Ammon's horn (tissue), 1 donor: Measurements from ENCODE around the gene ASB13.

Experiments used
- DNase-seq: peaks from one replicate; pipeline ENCODE4 v3.0.0-alpha.2; 2016; ENCODE audit warnings: low spot score

ASB13 gene

GRCh38 chr10:5669604-5670003 is 3.2 kb upstream of the ASB13 start:
- DNase-seq, result no peak

DNA sequence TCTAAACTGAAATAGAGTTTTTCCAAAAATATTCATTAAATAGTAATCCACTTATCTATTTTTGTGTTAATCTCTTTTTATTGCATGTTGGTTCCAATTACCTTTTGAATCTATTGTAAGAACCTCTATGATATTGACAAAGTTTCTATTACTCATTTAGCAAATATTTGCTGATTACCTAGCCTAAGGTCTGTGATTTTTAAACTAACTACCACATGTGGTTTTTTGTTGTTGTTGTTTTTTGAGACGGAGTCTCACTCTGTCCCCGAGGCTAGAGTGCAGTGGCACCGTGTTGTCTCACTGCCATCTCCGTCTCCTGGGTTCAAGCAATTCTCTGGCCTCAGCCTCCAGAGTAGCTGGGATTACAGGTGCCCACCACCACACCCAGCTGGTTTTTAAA is 2.0 kb upstream of the ASB13 start:
- no peak for DNase-seq

DNA sequence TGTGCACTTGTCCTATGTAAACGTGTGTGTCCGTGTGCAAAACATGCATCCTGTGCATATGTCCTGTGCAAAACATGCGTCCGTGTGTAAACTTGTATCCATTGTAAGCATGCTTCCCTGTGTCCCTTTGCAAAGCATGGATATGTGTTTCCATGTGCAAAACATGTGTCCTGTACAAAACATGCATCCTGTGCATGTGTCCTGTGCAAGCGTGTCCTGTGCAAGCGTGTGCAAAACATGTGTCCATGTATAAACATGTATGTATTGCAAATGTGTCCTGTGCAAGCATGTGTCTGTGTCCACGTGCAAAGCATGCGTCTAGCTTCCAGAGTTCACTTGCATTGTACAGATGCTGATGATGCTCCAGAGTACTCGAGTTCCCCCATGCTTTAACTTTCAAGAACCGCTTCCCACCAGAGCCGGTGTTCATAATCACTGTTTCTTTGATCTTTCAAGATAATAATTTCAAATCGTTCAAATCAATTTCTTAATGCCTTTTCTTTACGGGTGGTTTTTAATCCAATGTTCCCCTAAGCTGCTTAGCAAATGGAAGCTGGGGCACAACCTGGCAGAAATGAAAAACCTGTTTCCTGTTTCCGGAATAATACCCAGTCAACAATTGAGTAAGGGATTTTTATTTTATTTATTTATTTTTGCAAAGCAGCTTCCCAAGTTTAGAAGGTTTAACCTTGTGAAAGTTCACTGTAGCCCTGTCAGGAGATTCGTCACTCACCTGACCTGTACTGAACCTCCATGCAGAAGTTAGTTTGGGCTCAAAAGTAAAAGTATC is 641 bp upstream of the ASB13 start:
- DNase-seq, result no peak

GRCh38 chr10:5665373-5666007 is 905 bp downstream of the ASB13 start:
- DNase-seq, result no peak

- DNase-seq, result no peak
Observed at GRCh38 chr10:5663692-5664427, 2.5 kb downstream of the ASB13 start.

- DNase-seq, result no peak
Observed at GRCh38 chr10:5662708-5663579, 3.5 kb downstream of the ASB13 start.

DNA sequence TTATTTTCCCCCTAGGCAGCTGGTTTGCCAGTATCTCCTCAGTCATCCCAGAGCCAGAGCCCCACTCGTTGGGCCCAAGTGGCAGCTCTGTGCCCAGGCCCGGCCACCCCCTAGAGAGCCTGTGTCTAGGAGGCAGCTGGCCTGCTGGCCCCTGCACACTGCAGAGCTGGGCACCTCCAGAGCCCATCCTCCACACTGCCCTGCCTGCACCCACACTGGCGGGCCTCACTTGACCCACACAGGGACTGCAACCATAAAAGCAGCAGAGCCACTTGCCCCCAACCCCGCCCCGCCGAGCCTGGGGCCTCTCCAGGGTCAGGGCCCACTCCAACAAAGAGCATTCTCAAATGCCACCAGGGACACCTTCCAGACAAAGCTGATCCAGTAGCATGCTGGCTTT is 5.4 kb downstream of the ASB13 start:
- no peak for DNase-seq

GRCh38 chr10:5659702-5660528 is 6.5 kb downstream of the ASB13 start:
- DNase-seq, result no peak

- no peak for DNase-seq
Observed at GRCh38 chr10:5658871-5659618, 7.3 kb downstream of the ASB13 start.

DNA sequence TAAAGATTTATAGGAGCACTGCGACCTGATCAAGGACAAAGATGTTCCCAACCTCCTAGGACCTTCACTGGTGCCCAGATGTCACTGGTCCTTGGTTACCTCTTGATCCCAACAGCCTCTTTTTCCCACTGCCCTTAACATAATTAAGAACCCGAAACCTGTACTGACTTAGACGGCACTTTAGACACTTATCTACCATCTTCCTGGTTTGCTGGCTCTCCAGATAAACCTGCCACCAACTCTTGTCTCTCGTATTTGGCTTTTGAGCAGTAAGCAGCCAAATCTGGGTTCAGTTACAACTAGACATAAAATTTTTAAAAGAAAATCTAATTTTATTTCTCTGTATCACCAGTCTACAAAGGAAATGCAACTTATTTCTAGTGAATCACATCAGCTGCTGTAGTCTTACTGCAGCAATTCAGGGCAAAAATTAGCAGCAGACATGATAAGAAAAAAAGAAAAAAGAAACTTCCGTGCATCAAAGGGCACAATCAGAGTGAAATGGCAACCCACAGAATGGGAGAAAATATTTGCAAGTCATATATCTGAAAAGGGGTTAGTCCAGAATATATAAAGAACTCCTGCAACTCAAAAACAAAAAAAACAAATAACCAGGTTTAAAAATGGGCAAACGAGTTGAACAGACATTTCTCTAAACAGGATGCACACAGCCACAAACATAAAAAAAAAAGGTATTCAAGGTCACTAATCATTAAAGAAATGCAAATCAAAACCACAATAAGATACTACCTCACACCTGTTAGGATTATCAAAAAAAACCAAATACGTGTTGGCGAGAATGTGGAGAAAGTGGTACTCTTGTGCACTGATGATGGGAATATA is 9.4 kb downstream of the ASB13 start:
- no peak for DNase-seq

DNA sequence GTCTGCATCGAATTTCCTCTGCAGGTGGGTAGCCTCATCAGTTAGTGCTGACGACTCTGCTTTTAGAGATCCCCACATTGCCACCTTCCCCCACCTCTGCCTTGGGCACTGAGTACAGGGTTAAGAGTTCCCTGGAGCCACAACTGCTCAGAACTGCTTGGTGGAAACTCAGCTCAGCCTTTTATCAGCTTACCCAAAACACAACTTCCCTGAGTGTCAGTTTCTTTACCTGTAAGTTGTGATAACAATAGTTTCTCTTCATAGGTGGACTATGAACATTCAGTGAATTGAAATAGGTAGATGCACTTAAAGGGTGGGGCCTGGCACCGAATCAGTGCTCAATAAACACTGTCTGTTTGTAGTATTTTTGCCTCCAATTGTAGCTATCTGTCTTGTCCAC is 11.3 kb downstream of the ASB13 start:
- DNase-seq, result no peak

DNA sequence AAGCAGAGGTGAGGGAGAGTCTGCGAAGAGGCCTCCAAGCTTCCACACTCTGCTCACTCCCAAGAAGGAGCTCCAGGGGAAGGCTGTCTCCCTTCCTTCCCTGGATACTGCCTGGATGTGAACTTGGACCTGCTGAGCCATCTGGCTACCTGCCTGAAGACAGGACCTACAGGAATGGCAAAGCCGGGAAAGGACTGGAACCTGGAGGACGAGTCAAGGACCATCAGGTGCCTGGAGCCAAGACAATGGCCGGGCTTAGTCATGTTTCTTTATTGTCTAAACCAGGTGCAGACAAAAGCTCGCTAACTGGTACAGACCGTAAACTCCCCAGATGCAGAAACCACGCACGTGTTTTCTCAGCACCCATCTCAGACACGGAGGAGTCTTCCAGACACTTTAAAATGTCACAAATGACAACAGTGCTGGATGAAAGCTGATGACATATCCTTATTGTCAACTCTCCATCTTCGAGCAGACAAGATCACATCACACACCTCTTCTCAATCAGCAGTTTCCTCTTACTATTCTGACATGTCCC is 12.1 kb downstream of the ASB13 start:
- DNase-seq, result no peak

- DNase-seq, result no peak
Observed at GRCh38 chr10:5652746-5653145, 13.6 kb downstream of the ASB13 start.

- DNase-seq, result no peak
Observed at GRCh38 chr10:5651388-5651764, 15.0 kb downstream of the ASB13 start.

GRCh38 chr10:5650664-5651387 is 15.6 kb downstream of the ASB13 start:
- DNase-seq, result no peak

GRCh38 chr10:5649746-5650145 is 16.6 kb downstream of the ASB13 start:
- no peak for DNase-seq

- DNase-seq, result no peak
Observed at GRCh38 chr10:5648494-5649457, 17.6 kb downstream of the ASB13 start.
